Measurements from ENCODE around the gene CHD5. TPM values are rescaled to one million over a fixed set of nuclear protein-coding genes. Genes with fewer than 3 reads are reported as not detected.

The CHD5 gene
- polyA plus RNA-seq, 1 donor, result 0.14 TPM

DNA sequence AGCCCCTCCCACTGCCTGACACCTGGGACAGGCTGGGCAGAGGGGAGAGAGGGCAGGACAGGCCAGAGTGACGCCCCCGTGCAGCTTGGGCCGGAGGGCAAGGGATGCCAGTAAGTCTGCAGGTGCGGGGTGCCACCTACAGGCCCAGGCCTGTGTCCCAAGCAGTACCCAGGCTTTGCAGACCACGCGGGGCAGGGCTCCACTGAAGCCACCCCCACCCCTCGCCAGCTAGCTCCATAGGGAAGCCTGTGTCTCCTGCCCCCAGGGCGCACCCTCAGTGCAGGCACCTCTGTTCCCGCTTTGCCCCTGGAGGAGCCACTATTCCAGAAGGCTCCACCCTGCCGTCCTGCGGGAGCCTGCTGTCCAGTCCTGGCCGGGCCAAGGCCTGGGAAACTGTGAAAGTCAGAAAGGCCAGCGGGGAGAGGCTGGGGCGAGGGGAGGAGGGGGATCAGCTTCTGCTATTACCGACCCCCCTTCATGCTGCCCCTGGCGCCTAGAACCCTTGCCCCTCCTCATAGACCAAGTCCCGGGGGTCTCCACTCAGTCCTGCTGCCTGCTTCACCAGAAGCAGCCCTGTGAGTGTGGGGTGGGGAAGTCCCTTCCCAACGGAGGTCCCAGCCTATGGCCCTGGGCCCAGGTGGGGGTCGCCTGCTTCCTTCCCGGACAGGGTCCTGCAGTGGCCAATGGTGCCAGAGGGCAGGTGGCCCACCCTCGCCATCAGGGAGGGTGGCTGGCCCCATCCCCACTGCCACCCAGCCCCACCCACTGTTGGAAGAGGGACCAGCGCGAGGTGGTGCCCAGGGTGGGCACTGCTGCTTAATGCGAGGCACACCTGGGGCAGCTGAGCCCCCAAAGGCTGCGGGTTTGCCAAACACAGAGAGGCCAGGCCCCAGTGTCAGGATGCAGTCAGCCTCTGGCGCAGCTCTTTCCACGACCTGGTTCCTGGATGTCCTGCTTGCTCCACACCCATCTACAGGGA is 80.0 kb downstream of the CHD5 start:
- no peak for DNase-seq (ENCODE audit: low read depth)

DNA sequence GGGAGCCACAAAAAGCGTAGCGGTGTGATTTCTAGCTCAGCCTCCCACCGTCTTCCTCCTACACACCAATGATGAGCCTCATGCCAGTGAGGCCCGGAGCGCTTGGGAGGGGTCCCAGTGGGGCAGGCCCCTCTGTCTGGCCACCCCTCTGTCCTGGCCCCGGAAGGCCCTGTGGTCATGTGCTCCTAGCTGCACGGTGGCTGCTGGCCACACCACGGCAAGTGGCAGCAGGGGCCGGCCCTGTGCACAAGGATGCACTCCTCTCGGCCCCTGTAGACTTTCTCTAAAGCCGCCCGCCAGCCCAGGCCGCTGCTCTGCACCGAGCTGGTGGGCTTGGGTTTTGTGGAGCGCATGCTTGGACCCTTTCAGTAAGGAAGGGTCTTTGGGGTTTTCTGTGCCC is 80.8 kb downstream of the CHD5 start:
- no peak for DNase-seq (ENCODE audit: low read depth)

DNA sequence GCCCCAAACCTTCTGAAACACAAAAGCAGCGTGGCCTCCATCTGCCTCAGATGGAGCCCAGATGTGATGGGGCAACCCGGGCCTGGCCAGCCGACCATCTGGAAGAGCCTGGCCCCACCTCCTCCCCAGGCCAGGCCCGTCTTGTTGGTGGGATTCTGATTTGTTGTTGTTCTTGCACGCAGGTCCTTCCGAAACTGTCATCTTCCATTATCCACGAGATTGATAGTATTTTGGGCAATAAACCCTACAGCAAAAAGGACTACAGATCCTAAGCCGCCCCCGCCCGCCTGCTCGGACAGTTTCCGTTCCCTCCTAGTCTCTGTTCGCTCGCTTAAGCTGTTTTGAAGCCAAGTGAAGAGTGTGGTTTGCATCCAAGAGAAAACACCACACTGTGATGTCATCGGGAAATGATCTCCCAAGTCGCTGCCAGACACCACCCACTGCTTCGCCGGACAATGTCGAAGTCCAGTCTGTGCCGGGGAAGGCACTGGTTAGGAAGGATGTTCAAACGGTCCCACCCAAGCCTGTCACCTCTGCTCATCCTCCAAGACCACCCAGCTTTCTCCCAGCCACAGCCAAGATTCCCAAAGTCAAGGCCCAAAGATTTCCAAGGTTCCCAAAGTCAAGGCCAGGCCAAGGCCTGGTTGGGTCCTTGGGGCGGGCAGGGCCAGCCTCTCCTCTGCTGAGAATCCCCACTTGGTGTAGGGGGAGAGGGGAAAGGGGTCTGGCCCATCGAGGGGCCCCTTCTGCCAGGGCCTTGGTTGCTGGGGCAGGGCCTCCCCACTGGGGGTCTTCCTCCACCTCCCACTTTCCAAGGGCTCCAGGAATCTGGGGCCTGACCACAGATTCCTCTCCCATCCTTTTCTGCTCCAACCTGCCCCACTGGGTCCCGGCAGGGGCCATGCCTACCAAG is 81.6 kb downstream of the CHD5 start:
- peak; percentile 52 for DNase-seq (ENCODE audit: low read depth)

DNA sequence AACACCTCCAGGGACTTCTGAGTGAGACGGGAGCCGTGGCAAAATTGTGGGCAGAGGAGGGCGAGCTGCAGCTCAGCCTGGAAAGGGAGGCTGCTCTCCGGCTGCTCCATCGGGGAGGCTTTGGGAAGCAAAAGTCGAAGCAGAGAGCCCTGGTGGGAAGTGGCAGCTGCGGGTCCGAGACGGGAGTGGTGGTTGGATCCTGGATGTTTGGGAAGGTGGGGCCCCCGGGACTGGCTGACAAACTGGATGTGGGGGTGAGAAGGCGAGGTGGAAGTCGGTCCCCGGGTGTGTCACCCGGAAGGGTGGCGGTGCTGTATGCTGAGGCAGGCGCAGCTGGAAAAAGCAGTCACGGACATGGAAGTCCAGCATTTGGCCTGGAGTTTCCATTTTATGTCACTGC is 82.3 kb downstream of the CHD5 start:
- DNase-seq (ENCODE audit: low read depth), result no peak

DNA sequence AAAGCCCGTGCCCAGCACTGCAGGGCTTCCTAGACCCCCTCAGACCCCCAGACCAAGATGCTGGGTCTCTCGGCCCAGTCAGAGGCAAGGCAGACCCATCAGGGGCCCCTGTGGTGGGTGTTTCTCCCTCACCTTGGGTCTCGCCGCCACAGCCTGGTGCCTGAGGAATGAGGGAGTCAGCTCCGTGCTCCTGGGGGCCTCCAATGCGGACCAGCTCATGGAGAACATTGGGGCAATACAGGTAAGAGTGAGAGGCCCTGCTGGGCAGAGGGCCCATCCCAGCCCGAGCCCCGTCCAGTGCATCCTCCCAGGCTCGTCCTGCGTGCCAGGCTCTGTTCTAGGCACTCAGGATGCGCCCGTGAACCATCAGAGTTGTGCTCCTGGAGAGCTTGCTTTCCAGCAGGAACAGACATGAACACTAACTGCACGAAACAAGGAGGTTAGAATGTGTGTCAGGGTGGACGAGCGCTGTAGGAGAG is 83.0 kb downstream of the CHD5 start:
- no peak for DNase-seq (ENCODE audit: low read depth)

DNA sequence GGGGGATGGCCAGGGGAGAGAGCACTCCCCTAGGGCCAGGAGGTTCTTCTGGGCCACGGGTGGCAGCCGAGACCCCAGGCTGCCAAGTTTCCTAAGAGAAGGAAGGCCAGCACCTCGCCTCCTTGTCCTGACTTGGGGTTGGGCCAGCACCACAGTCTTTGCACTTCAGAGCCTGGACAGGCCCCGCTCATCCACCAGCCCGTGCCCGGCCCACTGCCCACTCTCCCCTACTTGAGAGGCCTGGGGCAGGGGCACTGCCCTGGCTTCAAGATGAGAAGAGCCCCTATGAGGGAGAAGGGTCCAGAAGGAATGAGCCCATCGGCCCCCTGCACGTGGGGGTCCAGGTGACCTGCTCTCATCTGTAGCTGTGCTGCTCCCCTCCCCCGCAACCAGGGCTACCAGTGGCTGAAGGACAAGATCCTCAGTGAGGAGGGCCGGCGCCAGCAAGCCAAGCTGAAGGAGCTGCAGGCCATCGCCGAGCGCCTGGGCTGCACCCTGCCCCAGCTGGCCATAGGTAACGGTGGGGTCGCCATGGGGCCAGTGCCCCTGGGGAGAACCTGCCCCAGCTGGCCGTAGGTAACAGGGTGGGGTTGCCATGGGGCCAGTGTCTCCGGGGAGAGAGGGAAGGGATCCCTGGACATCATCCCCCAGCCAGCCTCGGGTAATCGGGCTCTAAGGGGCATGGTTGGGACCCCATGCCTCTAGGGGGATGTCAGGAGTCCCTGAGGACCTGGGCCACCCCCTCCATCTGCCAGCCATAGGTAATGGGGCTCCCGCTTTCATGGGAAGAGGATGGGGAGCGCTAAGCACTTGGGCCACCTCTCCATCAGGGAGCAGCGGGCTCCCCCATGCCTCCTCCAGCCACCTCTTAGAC is 83.6 kb downstream of the CHD5 start:
- DNase-seq (ENCODE audit: low read depth), result no peak

DNA sequence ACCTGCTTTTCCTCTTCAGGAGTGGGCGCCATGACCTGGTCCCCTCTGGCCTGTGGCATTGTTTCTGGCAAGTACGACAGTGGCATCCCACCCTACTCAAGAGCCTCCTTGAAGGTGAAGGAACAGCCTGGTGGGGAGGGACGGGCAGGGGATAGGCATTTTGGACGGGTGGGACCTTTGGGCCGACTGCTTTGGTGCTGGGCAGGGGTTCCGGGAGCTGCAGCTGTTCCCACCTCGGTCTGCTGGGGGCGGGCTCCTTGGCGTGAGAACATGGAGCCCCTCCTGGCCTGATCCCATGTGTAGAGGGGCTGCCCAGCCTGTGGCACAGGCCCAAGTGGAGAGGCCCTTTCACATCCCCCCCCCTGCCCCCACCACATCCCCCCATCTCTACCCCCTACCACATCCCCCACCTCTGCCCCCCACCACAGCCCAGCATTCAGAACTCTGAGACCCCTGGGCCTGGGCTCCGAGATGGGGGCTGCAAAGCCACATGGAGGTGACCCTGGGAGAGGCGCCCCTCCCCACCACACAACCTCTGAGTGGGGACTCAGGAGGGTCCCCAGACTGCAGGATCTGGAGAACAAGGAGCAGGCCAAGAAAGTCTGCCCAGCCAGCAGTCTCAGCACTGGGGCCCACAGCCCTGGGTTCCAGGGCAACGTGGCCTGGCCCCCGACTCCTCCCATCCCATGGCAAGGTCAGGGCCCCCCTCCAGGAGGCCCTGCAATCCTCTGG is 84.4 kb downstream of the CHD5 start:
- no peak for DNase-seq (ENCODE audit: low read depth)

DNA sequence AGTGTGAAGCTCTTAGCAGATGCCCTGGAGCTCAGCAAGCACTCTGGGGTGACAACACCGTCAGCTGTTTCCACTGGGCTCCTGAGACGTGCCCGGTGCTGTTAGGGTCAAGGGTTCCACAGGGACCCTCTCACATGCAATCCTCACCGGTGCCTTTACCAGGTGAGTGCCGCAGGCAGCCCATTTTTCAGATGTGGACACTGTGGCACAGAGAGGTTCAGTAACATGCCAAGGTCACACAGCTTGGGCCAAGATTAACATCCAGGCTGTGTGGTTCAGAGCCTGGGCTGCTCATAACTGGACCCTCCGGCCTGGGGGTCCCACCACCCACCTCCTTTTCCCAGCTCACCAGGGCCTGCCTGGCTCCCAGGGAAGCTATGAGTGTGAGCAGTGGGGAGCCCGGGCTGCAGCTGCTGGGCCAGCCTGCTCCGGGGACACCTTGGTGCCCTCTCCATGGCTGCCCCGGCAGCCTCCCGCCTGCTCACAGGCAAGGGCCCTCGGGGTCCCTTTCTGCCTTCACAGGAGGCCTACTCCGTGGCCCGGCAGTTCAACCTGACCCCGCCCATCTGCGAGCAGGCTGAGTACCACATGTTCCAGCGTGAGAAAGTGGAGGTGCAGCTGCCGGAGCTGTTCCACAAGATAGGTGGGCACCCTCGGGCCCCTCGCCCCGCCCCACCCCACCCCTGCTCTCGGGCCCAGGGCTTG is 85.2 kb downstream of the CHD5 start:
- DNase-seq (ENCODE audit: low read depth), result no peak

DNA sequence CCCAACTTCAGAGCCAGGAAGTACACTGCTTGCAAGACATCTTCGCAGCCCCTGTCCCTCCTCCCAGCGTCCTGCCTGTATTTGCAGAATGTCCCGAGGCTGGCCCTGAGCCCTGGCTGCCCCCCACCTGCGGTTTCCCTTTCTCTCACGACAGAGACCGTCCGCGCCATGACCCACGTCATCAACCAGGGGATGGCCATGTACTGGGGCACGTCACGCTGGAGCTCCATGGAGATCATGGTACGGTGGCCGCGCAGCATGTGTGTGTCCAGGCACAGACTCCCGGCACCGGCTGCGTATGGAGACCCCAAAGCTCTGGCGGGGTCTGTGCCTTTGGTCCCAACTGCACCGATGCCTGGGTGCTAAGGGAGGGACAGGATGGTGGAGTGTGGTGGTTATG is 85.9 kb downstream of the CHD5 start:
- no peak for DNase-seq (ENCODE audit: low read depth)

DNA sequence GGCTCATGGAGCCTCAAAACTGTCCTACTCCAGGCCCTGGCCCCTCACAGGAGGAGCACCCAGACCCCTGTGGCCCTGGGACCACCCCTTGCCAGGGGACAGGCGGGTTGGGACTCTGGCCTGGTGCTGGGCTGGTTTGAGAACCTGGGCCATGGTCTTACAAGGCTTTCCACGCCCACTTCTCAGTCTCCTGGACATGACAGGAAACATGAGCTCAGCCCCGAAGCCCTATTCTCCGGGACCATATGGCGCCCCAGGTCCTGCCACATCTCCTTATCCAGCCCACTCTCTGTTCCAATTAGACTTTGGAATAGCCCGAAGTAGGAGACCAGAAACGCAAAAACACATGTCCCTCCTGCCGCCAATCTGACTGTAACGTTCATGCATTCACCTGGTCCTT is 86.5 kb downstream of the CHD5 start:
- no peak for DNase-seq (ENCODE audit: low read depth)

DNA sequence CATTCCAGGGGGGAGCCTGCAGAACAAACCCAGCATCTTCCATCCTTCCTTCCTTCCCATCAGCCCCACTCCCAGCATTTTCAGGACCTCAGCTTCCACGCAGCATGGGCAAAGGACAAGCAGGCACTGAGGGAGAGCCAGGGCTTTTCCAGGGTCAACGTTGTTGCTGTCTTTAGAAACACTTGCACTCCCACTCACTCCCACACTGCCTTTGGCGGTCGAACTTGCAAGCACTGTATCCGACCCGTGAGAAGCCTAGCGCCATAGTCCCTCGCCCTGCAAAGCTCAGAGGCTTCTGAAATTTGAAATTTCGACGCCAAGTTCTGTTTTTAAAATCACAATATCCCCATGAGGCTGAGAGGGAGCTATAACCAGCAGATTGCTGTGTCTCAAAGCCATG is 87.0 kb downstream of the CHD5 start:
- no peak for DNase-seq (ENCODE audit: low read depth)

DNA sequence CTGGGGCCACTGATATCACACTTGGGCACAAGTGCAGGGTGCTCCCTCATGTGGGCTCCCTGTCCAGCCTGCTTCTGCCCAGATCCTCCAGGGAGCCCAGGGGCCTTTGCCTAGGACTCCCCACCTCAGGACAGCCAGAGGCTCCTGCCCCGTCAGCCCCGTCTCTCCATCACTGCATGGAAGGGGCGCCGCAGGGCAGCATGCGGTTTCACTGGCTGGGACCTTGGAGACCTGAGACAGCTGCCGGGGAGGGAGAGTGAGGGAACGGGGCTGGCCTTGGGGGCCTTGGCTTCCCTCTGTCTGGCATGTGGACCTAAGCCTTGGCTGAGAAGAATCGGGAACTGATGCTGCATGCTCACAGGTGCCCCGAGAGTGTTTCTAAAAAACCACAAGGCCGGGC is 87.9 kb downstream of the CHD5 start:
- DNase-seq (ENCODE audit: low read depth), result no peak

DNA sequence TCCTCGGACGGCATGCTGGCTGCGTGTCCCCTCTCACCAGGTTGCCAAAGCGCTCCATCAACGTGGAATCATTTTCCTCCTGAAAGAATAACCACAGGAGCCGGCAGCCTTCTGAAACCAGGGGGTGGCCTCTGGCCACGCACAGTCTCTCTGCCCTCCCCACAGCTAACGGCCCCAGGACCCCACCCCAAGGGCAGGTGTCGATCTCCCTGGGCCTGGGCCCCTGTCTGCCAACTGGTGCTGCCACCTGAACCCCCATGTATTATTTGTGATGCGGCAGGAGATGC is 88.4 kb downstream of the CHD5 start:
- no peak for DNase-seq (ENCODE audit: low read depth)

DNA sequence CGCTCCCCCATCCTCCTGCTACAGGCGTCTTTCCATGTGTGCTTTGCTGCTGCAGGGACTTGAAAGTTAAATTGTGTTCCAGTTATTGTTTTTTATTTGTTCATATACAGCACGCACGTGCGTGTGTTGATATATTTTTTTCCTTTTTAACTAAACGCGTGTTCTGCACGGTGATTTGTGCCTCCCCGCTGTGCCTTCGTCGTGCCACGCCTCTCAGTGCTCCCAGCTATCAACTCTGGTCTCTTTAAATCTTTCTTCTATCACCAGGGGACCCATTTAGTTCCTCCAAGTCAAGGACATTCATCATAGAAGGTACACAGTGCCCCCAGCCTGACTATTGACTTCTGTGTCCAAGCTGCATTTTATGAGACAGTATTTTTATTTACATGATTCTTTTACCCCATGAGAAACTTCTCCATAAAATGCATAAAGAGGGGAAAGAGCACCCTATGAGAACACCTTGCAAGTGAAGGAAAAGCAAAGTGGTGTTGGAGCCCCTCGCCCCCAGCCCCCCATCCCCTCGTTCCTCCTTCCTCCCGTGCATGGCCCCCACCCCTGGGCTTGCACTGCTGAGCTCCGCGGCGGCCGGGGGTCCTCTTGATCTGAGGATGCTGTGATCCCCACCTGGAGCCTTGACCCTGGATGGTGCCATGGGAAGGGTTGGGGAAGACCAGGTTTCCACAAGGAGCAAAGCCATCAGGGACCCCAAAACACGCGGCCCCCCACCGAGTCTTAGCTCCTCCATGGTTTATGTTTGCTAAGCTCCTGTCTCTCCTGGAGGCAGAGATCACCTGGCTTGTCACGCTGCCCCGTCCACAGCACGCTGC is 88.9 kb downstream of the CHD5 start:
- DNase-seq (ENCODE audit: low read depth), result no peak

DNA sequence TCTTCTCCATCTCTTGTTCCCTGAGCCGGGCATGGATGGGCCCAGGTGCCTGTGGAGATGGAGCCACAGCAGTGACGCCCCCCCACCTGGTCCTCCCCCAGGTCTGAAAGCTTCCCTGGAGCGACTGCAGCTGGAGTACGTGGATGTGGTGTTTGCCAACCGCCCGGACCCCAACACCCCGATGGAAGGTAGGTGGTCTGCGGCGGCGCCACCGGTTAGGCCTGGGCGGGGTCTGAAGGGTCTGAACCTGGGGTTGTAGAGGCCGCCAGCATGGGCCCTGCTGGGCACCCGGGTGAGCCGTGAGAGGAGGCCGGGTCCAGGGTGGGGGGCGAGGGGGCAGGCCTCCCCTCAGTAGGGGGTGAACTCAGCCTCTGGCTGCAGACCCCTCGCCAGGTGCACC is 89.8 kb downstream of the CHD5 start:
- no peak for DNase-seq (ENCODE audit: low read depth)

DNA sequence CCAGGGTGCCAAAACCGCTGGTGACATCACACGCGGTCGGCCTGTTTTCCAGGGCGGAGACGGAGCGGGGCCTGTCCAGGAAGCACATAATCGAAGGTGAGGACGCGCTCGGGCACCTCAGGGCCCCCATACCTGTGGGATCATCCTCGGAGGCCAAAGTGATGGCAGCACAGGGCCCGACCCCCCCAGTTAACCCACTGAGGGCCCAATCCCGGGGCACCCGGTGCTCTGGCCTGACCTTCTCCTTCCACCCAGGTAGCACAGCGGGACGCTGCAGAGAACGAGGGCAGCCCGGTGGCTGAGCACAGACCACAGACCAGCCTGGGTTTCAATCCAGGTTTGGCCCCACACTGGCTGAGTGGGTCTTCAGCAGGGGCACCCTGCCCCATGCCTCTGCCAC is 91.2 kb downstream of the CHD5 start:
- DNase-seq (ENCODE audit: low read depth), result no peak

DNA sequence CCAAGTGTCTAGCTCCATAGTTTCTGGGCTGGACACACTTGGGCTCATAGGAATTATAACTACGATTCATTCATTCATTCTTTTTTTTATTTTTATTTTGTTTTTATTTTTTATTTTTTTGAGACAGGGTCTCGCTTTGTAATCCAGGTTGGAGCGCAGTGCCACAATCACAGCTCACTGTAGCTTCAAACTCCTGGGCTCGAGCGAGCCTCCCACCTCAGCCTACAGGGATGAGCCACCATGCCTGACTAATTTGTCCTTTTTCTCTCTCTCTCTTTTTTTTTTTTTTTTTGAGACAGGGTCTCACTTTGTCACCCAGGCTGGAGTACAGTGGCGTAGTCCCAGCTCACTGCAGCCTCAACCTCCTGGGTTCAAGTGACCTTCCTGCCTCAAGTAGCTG is 92.2 kb downstream of the CHD5 start:
- no peak for DNase-seq (ENCODE audit: low read depth)

DNA sequence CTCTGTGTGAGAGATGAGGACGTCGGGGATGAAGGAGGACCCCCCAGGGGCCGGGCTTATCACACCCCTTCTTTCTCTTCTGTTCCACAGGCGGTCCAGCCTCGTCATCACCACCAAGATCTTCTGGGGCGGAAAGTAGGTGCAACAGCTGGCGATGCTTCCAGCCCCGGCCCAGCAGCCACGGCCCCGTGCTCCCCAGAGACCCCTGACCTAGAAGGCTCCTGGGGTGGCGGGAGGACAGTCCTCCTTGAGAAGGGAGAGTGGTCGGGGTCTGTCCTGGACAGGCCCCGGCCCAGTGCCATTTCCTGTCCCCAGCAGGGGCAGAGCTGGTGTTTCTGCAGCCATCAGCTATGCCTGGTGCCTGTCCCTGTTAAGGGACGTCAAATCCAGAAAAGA is 92.7 kb downstream of the CHD5 start:
- DNase-seq (ENCODE audit: low read depth), result no peak

DNA sequence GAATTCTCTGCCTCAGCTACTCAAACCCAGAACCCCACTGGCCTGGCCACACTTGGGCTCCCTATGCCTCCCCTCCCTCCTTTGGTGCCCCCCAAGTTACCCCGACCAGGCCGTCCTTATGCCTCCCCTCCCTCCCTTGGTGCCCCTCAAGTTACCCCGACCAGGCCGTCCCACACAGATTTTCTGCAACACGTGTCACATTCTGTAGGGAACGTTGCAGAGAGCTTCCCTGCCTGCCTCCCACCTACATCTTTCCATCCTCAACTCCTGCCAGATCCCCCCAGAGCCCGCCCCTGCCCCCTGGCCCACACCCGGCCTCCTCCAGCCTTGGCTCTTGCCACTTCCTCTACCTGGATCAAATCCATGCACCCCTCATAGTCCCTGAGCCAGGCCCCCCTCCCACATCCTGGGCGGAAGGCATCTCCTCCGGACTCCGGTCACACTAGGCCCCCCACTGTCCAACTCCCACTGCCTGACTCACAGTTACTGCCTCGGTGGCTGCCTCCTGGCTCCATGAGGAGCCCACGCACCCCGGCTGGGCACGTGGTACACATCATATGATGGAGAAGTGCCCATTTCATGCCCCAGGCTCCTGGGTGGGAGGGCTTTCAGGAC is 93.3 kb downstream of the CHD5 start:
- no peak for DNase-seq (ENCODE audit: low read depth)

All from forelimb muscle (tissue), 1 donor.